Mesendoderm (in vitro differentiated cells): ENCODE results near the gene RNF121.

Source experiments
- DNase-seq: peaks from one replicate; pipeline ENCODE4 v3.0.0; 2013
- H2AK5ac ChIP-seq: 2 replicates; pipeline ENCODE4 v1.6.1; 2013; ENCODE audit warnings: low read length, inconsistent platforms
- H2BK120ac ChIP-seq: 2 replicates; pipeline ENCODE4 v1.6.1; 2013; ENCODE audit warnings: low read depth, mild to moderate bottlenecking, low read length, moderate library complexity, mixed read lengths
- H2BK15ac ChIP-seq: replicated peaks from 2 replicates; pipeline ENCODE4 v1.6.1; 2013; ENCODE audit warnings: low read depth, mild to moderate bottlenecking, moderate library complexity
- H2BK5ac ChIP-seq: 2 replicates; pipeline ENCODE4 v1.6.1; 2013; ENCODE audit warnings: low read length, inconsistent platforms
- H3K18ac ChIP-seq: 2 replicates; pipeline ENCODE4 v1.6.1; 2013; ENCODE audit warnings: mild to moderate bottlenecking, low read length, mixed read lengths
- H3K23ac ChIP-seq: one replicate; pipeline ENCODE4 v1.6.1; 2013; ENCODE audit warnings: low read length
- H3K27ac ChIP-seq: 2 replicates; pipeline ENCODE4 v1.5.1; 2013; ENCODE audit warnings: low read depth, mild to moderate bottlenecking, inconsistent platforms, low read length, moderate library complexity
- H3K27me3 ChIP-seq: 2 replicates; pipeline ENCODE4 v1.6.1; 2013; ENCODE audit warnings: low read length, control low read depth, mild to moderate bottlenecking, inconsistent platforms; ENCODE audit not compliant: insufficient read depth, poor library complexity
- H3K36me3 ChIP-seq: 2 replicates; pipeline ENCODE4 v1.6.1; 2013; ENCODE audit warnings: low read length, inconsistent platforms; ENCODE audit not compliant: control insufficient read depth, insufficient read depth
- H3K4ac ChIP-seq: one replicate; pipeline ENCODE4 v1.6.1; 2013; ENCODE audit warnings: low read depth, mild to moderate bottlenecking, low read length, moderate library complexity
- H3K4me1 ChIP-seq: 2 replicates; pipeline ENCODE4 v1.6.1; 2013; ENCODE audit warnings: low read depth, low read length, inconsistent platforms; ENCODE audit not compliant: control insufficient read depth
- H3K4me2 ChIP-seq: 2 replicates; pipeline ENCODE4 v1.6.1; 2013; ENCODE audit warnings: low read length
- H3K4me3 ChIP-seq: 2 replicates; pipeline ENCODE4 v1.5.1; 2013; ENCODE audit warnings: mild to moderate bottlenecking, low read length
- H3K56ac ChIP-seq: one replicate; pipeline ENCODE4 v1.6.1; 2013; ENCODE audit warnings: low read length
- H3K79me1 ChIP-seq: 2 replicates; pipeline ENCODE4 v1.6.1; 2013; ENCODE audit warnings: low read length, inconsistent platforms
- H3K79me2 ChIP-seq: 2 replicates; pipeline ENCODE4 v1.6.1; 2013; ENCODE audit warnings: mild to moderate bottlenecking, low read length; ENCODE audit not compliant: control insufficient read depth, insufficient read depth
- H3K9ac ChIP-seq: 2 replicates; pipeline ENCODE4 v1.6.1; 2013; ENCODE audit warnings: low read length, inconsistent platforms
- H4K5ac ChIP-seq: one replicate; pipeline ENCODE4 v1.6.1; 2013; ENCODE audit warnings: low read length
- H4K8ac ChIP-seq: one replicate; pipeline ENCODE4 v1.6.1; 2013; ENCODE audit warnings: low read depth, mild to moderate bottlenecking, control low read depth, low read length, moderate library complexity
- WGBS: extraction: QIAGEN DNeasy Blood & Tissue Kit; methylation state at CpG from one replicate; pipeline ENCODE4 v1.1.7; 2013; ENCODE audit warnings: low lambda C conversion rate, missing lambda C conversion rate; ENCODE audit not compliant: insufficient coverage; ENCODE audit errors: extremely low coverage; 5-methylcytosine and 5-hydroxymethylcytosine counted together

The RNF121 gene

GRCh38 chr11:72042064-72042745 is 113.4 kb downstream of the RNF121 start:
- H3K4ac ChIP-seq, result no peak overlapping the region
- peaks cover 15% of the 10 kb centered on the region for H3K4me1 ChIP-seq
- H3K27me3 ChIP-seq, result no peaks in the 10 kb centered on the region
- WGBS, result no CpG with 5 or more reads among the region's 5 CpGs
- H3K27ac ChIP-seq, result peak overlapping the region; percentile 71
- no peak overlapping the region for H3K4me3 ChIP-seq
- H3K18ac ChIP-seq, result no peak overlapping the region
- H3K36me3 ChIP-seq, result no peaks in the 10 kb centered on the region
- no peak overlapping the region for H4K8ac ChIP-seq
- H3K79me1 ChIP-seq, result peaks cover 26% of the 10 kb centered on the region
- H2AK5ac ChIP-seq, result no peak overlapping the region
- no peak overlapping the region for H2BK15ac ChIP-seq
- DNase-seq, result no peak
- H3K4me2 ChIP-seq, result peak overlapping the region; percentile 67
- peak overlapping the region; percentile 29 for H3K23ac ChIP-seq
- H2BK120ac ChIP-seq, result no peak overlapping the region
- H3K56ac ChIP-seq, result peak overlapping the region; percentile 79
- H2BK5ac ChIP-seq, result peak overlapping the region; percentile 27
- peaks cover 35% of the 10 kb centered on the region for H3K79me2 ChIP-seq
- no peak overlapping the region for H4K5ac ChIP-seq
- peak overlapping the region; percentile 62 for H3K9ac ChIP-seq

- Histone ChIP-seq H2AK5ac (no peak overlapping the region), H3K4me1 (peaks cover 9% of the 10 kb centered on the region), H3K27ac (no peak overlapping the region), H3K9ac (no peak overlapping the region), H3K4me2 (no peak overlapping the region), H2BK15ac (no peak overlapping the region), H4K8ac (no peak overlapping the region), H3K4me3 (no peak overlapping the region), H3K79me1 (peaks cover 13% of the 10 kb centered on the region), H3K79me2 (peaks cover 10% of the 10 kb centered on the region), H3K18ac (no peak overlapping the region), H2BK5ac (no peak overlapping the region), H3K23ac (no peak overlapping the region), H3K4ac (no peak overlapping the region), H2BK120ac (no peak overlapping the region), H3K56ac (no peak overlapping the region), H3K27me3 (no peaks in the 10 kb centered on the region), H3K36me3 (no peaks in the 10 kb centered on the region), H4K5ac (no peak overlapping the region)
- WGBS, result no CpG with 5 or more reads among the region's 5 CpGs
- DNase-seq, result no peak
These were observed 117.0 kb downstream of the RNF121 start for GRCh38 chr11:72045849-72046248.
